HuH-7.5 (cell line): ENCODE results near the gene UGDH.

Experiments used
- DNase-seq: peaks from one replicate; pipeline ENCODE4 v3.0.0; 2011; ENCODE audit warnings: low spot score

Gene UGDH

DNA sequence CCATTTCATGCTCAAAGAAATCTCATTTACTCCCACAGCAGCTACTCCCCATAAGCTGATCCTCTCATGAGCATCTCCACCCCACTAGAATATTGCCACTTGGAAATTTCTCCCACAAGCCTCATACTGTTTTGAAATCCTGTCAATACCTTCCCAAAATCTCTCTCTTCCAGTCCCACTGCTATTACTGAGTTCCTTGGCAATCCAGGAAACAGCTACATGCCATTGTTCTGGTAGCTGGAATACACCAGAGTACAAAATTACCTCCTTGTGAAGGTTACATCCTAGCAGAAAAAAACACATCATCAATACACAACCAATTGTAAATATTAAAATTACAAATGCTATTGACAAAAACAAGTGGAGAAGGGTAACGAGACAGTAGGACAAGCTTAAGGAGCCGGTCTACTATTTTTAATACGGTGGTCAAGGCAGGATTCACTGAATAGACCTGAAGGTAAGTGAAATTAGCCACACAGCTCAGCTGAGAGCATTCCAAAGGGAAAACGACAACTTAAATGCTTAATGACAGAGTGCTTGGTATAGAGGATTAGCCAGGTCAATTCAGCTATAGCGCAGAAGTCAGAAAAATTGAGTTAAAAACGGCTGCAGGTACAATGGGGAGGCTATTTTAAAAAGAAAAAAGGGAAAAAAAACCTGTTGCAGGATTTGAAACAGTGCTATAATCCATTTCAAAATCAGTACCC lies 74.9 kb downstream of the UGDH start:
- DNase-seq: no peak

GRCh38 chr4:39451423-39452023 lies 75.7 kb downstream of the UGDH start:
- DNase-seq: no peak

- DNase-seq: no peak
Measured at GRCh38 chr4:39450618-39451017, 76.6 kb downstream of the UGDH start.
